GM12875 (cell line): Measurements from ENCODE around the gene NACC2.

Source experiments
- H3K4me3 ChIP-seq: one replicate; pipeline ENCODE4 v1.5.1; 2011; ENCODE audit warnings: low read depth, low read length, control low read depth
- TF ChIP-seq, protein P1 (sequence below): IDR thresholded peaks from 2 replicates; pipeline ENCODE4 v1.5.1; 2011; ENCODE audit warnings: low read depth, mild to moderate bottlenecking, control low read depth, inconsistent platforms, low read length, moderate library complexity, borderline replicate concordance; ENCODE audit not compliant: insufficient read depth

Gene NACC2

DNA sequence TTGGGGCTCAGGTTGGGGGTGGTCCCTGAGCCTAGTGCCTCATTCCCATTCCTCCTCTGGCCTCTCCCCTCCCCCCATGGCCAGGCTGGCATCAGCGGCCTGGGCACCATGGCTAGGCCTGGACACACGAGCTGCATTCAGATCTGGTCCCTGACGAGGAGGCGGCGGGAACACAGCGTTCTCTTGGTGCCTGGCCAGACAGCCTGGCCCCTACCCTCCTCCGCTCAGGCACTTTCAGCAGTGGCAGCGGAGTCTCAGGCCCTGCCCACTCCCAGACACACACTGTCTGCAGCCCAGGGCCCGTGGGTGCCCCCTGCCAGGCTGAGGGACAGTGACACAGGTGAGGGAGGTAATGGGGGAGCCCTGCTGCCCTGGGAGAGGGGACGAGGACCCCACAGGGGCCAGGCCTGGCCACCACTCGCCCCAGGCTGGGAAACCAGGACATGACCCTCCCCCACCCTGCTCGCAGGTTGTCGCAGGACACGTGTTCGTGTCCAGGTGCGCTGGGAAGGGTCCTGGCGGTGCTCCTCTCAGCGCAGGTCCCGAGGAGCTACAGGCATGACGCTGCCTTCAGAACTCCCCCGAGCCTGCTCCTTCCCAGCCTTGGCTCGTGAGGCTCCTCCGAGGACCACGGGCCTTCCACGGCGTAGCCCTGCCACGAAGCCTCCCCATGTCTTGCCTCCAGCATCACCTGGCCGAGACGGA is 114.0 kb downstream of the NACC2 start:
- no peak overlapping the region for H3K4me3 ChIP-seq
- TF ChIP-seq, protein P1, sequence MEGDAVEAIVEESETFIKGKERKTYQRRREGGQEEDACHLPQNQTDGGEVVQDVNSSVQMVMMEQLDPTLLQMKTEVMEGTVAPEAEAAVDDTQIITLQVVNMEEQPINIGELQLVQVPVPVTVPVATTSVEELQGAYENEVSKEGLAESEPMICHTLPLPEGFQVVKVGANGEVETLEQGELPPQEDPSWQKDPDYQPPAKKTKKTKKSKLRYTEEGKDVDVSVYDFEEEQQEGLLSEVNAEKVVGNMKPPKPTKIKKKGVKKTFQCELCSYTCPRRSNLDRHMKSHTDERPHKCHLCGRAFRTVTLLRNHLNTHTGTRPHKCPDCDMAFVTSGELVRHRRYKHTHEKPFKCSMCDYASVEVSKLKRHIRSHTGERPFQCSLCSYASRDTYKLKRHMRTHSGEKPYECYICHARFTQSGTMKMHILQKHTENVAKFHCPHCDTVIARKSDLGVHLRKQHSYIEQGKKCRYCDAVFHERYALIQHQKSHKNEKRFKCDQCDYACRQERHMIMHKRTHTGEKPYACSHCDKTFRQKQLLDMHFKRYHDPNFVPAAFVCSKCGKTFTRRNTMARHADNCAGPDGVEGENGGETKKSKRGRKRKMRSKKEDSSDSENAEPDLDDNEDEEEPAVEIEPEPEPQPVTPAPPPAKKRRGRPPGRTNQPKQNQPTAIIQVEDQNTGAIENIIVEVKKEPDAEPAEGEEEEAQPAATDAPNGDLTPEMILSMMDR: no peak

DNA sequence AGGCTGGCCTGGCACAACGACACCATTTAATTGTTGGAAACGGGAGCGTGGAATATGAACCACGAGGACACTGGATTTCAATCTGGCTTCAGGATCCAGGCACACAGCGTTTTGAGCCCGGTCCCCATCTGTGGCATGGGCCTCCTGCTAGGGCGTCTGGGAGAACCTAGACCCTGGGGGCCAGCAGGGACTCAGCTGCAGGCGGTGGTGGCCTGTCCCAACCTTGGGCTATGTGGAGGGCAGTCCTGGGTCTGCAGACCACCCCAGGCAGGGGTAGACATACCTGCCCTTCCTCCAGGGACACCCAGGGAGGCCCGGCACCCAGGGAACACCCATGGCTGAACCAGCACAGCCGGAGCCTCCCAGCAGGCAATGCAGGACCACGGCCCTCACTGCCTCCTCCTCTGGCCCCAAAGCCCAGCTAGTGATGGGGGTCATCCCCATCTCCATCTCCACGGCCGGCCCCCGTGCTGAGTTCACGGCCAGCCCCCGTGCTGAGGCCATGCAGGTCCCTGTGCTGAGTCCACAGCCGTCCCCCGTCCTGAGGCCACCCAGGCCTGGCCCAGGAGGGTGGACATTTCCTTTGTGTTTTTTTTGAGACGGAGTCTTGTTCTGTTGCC is 115.4 kb downstream of the NACC2 start:
- TF ChIP-seq, protein P1: no peak
- no peak overlapping the region for H3K4me3 ChIP-seq

DNA sequence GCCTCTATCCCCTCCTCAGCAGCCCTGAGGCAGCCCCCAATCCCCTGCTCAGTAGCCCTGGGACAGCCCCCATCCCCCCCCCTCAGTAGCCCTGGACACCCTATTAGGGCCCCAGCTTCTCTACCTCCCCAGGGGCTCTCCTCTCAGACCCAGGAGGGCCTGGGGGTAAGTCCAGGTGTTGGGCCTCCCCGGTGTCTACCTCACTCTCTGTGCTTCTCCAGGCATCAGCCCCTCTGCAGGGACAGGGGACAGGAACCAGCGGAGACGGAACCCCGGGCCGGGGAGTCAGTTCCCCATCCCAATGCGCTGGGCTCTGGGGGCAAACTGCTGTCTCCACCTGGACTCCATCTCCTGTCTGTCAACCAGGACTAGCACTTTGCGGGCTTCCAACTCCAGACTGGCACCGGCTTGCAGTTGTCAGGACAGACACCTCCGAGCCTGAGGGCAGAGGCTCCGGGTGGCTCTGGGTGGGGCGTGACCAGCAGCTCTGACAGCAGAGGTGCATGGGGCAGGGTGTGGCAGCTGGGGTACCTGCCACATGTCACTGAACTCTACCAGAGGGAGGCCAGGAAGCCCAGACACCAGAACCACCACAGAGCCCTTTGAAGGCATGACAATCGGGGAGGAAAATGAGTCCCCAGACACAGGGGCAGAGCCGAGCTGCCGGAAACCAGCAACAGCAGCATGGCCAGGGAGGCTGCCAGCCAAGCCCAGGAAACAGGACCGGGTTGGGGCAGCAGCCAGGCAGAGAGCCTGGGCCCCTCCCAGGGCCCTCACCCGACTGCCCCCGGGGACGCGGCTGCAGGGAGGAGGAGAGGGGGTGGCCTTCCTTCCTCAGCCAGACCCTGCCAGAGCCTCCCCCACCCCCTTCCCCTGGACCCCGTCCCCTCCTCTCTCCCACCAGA is 116.2 kb downstream of the NACC2 start:
- no peak overlapping the region for H3K4me3 ChIP-seq
- TF ChIP-seq, protein P1: no peak

DNA sequence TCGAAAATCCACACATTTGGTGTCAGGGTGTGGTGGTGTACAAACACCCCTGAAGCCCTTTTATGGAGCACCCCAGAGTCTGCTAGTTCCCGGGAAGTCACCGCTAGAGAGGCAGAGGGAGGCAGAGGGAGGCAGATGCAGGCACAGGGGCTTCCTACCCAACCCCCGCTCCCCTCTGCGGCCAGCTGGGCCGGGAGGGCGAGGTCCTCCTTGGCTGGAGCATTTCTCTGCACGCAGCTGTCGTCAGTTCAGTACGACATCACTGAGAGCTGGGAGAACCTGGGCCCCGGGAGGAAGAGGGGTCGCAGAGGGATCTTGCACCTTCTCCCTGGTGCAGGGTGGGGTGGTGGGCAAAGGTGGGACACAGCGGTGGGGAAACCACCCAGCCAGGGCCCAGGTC is 118.1 kb downstream of the NACC2 start:
- TF ChIP-seq, protein P1: no peak
- no peak overlapping the region for H3K4me3 ChIP-seq

DNA sequence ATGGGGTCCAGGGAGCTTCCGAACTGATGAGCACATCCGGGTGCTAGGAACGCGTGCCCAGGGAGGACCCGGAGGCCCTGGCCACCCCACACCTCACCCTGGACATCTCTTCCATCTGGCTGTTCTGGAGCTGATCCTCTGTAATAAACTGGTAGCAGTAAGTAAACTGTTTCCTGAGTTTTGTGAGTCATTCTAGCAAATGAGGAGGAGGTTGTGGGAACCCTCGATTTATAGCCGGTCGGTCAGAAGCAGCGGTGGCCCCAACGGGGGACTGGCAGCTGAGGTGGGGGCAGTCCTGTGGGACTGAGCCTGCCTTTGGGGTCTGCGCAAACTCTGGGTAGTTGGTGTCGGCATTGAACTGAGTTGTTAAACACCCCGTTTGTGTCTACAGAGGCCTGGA is 118.6 kb downstream of the NACC2 start:
- TF ChIP-seq, protein P1: no peak
- H3K4me3 ChIP-seq: no peak overlapping the region

DNA sequence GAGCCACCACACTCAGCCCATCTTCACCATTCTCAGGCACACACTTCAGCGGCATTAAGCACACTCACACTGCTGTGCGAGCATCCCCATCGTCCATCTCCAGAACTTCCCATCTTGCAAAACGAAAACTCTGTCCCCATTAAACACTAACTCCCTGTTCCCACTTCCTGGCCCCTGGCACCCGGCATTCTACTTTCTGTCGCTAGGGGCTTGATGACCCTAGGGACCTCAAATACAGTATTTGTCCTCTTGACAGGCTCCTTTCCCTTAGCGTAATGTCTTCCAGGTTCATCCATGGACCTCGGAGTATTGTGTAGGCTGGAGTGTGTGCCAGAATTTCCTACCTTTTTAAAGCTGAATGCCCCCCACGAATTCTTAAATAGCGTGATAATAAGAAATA is 119.3 kb downstream of the NACC2 start:
- no peak overlapping the region for H3K4me3 ChIP-seq
- TF ChIP-seq, protein P1: no peak
